ENCODE data around the gene PTGER2.

The PTGER2 gene

GRCh38 chr14:52332269-52332668, 18.2 kb downstream of the PTGER2 start:
- Histone ChIP-seq H3K9me3 (replicated peaks in 1 of 2; ENCODE audit: control insufficient read depth in 2 of 2, insufficient read depth in 1 of 2, low read depth in 1 of 2, low read length in 2 of 2) (no peaks in the 10 kb centered on the region), H3K23ac (ENCODE audit: low read depth, low read length, poor library complexity) (no peak overlapping the region), H3K9ac (ENCODE audit: low read depth, low read length, poor library complexity) (no peak overlapping the region), H3K18ac (ENCODE audit: low read length) (no peak overlapping the region), H4K8ac (ENCODE audit: low read depth, low read length) (no peak overlapping the region), H3K4me2 (ENCODE audit: insufficient read depth, low read length, poor library complexity, severe bottlenecking) (no peak overlapping the region), H3K27ac (replicated peaks; ENCODE audit: low read length) (no peak overlapping the region), H3K4me3 (ENCODE audit: low read length in 2 of 2) (no peak overlapping the region), H4K91ac (ENCODE audit: low read depth, low read length, poor library complexity) (no peak overlapping the region), H3K79me1 (ENCODE audit: low read depth, low read length) (no peaks in the 10 kb centered on the region), H2BK120ac (ENCODE audit: low read depth, low read length) (no peak overlapping the region), H2BK15ac (ENCODE audit: low read length) (no peak overlapping the region), H3K4ac (ENCODE audit: low read length) (no peak overlapping the region), H3K4me1 (ENCODE audit: control insufficient read depth in 2 of 2, insufficient read depth in 1 of 2, low read depth in 1 of 2, low read length in 2 of 2) (no peaks in the 10 kb centered on the region), H3K14ac (ENCODE audit: low read length) (no peak overlapping the region), H2AFZ (ENCODE audit: low read length) (no peak overlapping the region), H2AK5ac (ENCODE audit: low read depth, low read length) (no peak overlapping the region), H3K36me3 (replicated peaks in 1 of 2; ENCODE audit: control insufficient read depth in 2 of 2, insufficient read depth in 2 of 2, low read length in 2 of 2) (peaks cover 0 to 2% of the 10 kb centered on the region in 2 donors), H2BK12ac (ENCODE audit: low read length) (no peak overlapping the region), H2BK5ac (ENCODE audit: low read length) (no peak overlapping the region), H3K27me3 (ENCODE audit: control insufficient read depth in 3 of 3, insufficient read depth in 3 of 3, low read depth in 1 of 3, low read length in 3 of 3) (no peaks in the 10 kb centered on the region)
- WGBS, 2 donors (ENCODE audit: extremely low coverage in 2 of 2, insufficient read length in 2 of 2, insufficient replicate concordance in 1 of 2): no CpG with 5 or more reads among the region's 3 CpGs
- DNase-seq (ENCODE audit: low spot score): no peak

- Histone ChIP-seq H3K4me1 (ENCODE audit: control insufficient read depth in 2 of 2, insufficient read depth in 1 of 2, low read depth in 1 of 2, low read length in 2 of 2) (no peaks in the 10 kb centered on the region), H3K23ac (ENCODE audit: low read depth, low read length, poor library complexity) (no peak overlapping the region), H3K79me1 (ENCODE audit: low read depth, low read length) (no peaks in the 10 kb centered on the region)
Observed at GRCh38 chr14:52333108-52333507, 19.0 kb downstream of the PTGER2 start.

GRCh38 chr14:52333823-52334657, 19.9 kb downstream of the PTGER2 start:
- no peak overlapping the region for H2BK120ac ChIP-seq (ENCODE audit: low read depth, low read length)
- H2BK12ac ChIP-seq (ENCODE audit: low read length): no peak overlapping the region
- H3K18ac ChIP-seq (ENCODE audit: low read length): no peak overlapping the region
- H3K4me1 ChIP-seq (ENCODE audit: control insufficient read depth in 2 of 2, insufficient read depth in 1 of 2, low read depth in 1 of 2, low read length in 2 of 2): no peaks in the 10 kb centered on the region
- no peak overlapping the region for H3K23ac ChIP-seq (ENCODE audit: low read depth, low read length, poor library complexity)
- WGBS, 2 donors (ENCODE audit: extremely low coverage in 2 of 2, insufficient read length in 2 of 2, insufficient replicate concordance in 1 of 2): no CpG with 5 or more reads among the region's 8 CpGs
- H3K79me1 ChIP-seq (ENCODE audit: low read depth, low read length): no peaks in the 10 kb centered on the region
- no peak overlapping the region for H3K14ac ChIP-seq (ENCODE audit: low read length)
- no peak overlapping the region for H3K9ac ChIP-seq (ENCODE audit: low read depth, low read length, poor library complexity)
- no peak overlapping the region for H4K8ac ChIP-seq (ENCODE audit: low read depth, low read length)
- no peak overlapping the region for H2AFZ ChIP-seq (ENCODE audit: low read length)
- no peak overlapping the region for H3K4me2 ChIP-seq (ENCODE audit: insufficient read depth, low read length, poor library complexity, severe bottlenecking)
- no peak overlapping the region for H3K4ac ChIP-seq (ENCODE audit: low read length)
- no peak overlapping the region for H4K91ac ChIP-seq (ENCODE audit: low read depth, low read length, poor library complexity)
- H3K9me3 ChIP-seq (replicated peaks in 1 of 2; ENCODE audit: control insufficient read depth in 2 of 2, insufficient read depth in 1 of 2, low read depth in 1 of 2, low read length in 2 of 2): no peaks in the 10 kb centered on the region
- no peak overlapping the region for H3K27ac ChIP-seq (replicated peaks; ENCODE audit: low read length)
- no peak overlapping the region for H2AK5ac ChIP-seq (ENCODE audit: low read depth, low read length)
- no peak for DNase-seq (ENCODE audit: low spot score)
- no peak overlapping the region for H2BK15ac ChIP-seq (ENCODE audit: low read length)
- H3K4me3 ChIP-seq (ENCODE audit: low read length in 2 of 2): no peak overlapping the region
- no peak overlapping the region for H2BK5ac ChIP-seq (ENCODE audit: low read length)
- peaks cover 0 to 2% of the 10 kb centered on the region in 2 donors for H3K36me3 ChIP-seq (replicated peaks in 1 of 2; ENCODE audit: control insufficient read depth in 2 of 2, insufficient read depth in 2 of 2, low read length in 2 of 2)
- H3K27me3 ChIP-seq (ENCODE audit: control insufficient read depth in 3 of 3, insufficient read depth in 3 of 3, low read depth in 1 of 3, low read length in 3 of 3): no peaks in the 10 kb centered on the region

More at GRCh38 chr14:52333108-52333507, 19.0 kb downstream of the PTGER2 start:
- H2AFZ ChIP-seq (ENCODE audit: low read length): no peak overlapping the region
- peak overlapping the region; percentile 70 for H3K18ac ChIP-seq (ENCODE audit: low read length)
- H2BK120ac ChIP-seq (ENCODE audit: low read depth, low read length): no peak overlapping the region
- no peak overlapping the region for H2AK5ac ChIP-seq (ENCODE audit: low read depth, low read length)
- H2BK5ac ChIP-seq (ENCODE audit: low read length): no peak overlapping the region
- no peak overlapping the region for H2BK15ac ChIP-seq (ENCODE audit: low read length)
- H3K27ac ChIP-seq (replicated peaks; ENCODE audit: low read length): no peak overlapping the region
- no peaks in the 10 kb centered on the region for H3K27me3 ChIP-seq (ENCODE audit: control insufficient read depth in 3 of 3, insufficient read depth in 3 of 3, low read depth in 1 of 3, low read length in 3 of 3)
- peak overlapping the region; percentile 1 for H4K8ac ChIP-seq (ENCODE audit: low read depth, low read length)
- whole genome bisulfite sequencing, 2 donors (ENCODE audit: extremely low coverage in 2 of 2, insufficient read length in 2 of 2, insufficient replicate concordance in 1 of 2): no CpG with 5 or more reads among the region's 5 CpGs
- H3K9ac ChIP-seq (ENCODE audit: low read depth, low read length, poor library complexity): no peak overlapping the region
- H3K4me2 ChIP-seq (ENCODE audit: insufficient read depth, low read length, poor library complexity, severe bottlenecking): no peak overlapping the region
- H4K91ac ChIP-seq (ENCODE audit: low read depth, low read length, poor library complexity): no peak overlapping the region
- H2BK12ac ChIP-seq (ENCODE audit: low read length): no peak overlapping the region
- H3K4me3 ChIP-seq (ENCODE audit: low read length in 2 of 2): no peak overlapping the region
- H3K36me3 ChIP-seq (replicated peaks in 1 of 2; ENCODE audit: control insufficient read depth in 2 of 2, insufficient read depth in 2 of 2, low read length in 2 of 2): peaks cover 0 to 2% of the 10 kb centered on the region in 2 donors
- DNase-seq (ENCODE audit: low spot score): no peak
- H3K4ac ChIP-seq (ENCODE audit: low read length): no peak overlapping the region
- peak overlapping the region; percentile 38 for H3K14ac ChIP-seq (ENCODE audit: low read length)
- H3K9me3 ChIP-seq (replicated peaks in 1 of 2; ENCODE audit: control insufficient read depth in 2 of 2, insufficient read depth in 1 of 2, low read depth in 1 of 2, low read length in 2 of 2): no peaks in the 10 kb centered on the region

- H3K4me3 ChIP-seq (ENCODE audit: low read length in 2 of 2): no peak overlapping the region
- H2BK15ac ChIP-seq (ENCODE audit: low read length): no peak overlapping the region
- no peak overlapping the region for H2BK120ac ChIP-seq (ENCODE audit: low read depth, low read length)
- no peak overlapping the region for H4K8ac ChIP-seq (ENCODE audit: low read depth, low read length)
- no peak overlapping the region for H3K14ac ChIP-seq (ENCODE audit: low read length)
- H3K27me3 ChIP-seq (ENCODE audit: control insufficient read depth in 3 of 3, insufficient read depth in 3 of 3, low read depth in 1 of 3, low read length in 3 of 3): no peaks in the 10 kb centered on the region
- peaks cover 0 to 2% of the 10 kb centered on the region in 2 donors for H3K36me3 ChIP-seq (replicated peaks in 1 of 2; ENCODE audit: control insufficient read depth in 2 of 2, insufficient read depth in 2 of 2, low read length in 2 of 2)
- H2BK5ac ChIP-seq (ENCODE audit: low read length): no peak overlapping the region
- no peak overlapping the region for H3K18ac ChIP-seq (ENCODE audit: low read length)
- no peak overlapping the region for H4K91ac ChIP-seq (ENCODE audit: low read depth, low read length, poor library complexity)
- no CpG with 5 or more reads among the region's 2 CpGs for WGBS, 2 donors (ENCODE audit: extremely low coverage in 2 of 2, insufficient read length in 2 of 2, insufficient replicate concordance in 1 of 2)
- H3K9me3 ChIP-seq (replicated peaks in 1 of 2; ENCODE audit: control insufficient read depth in 2 of 2, insufficient read depth in 1 of 2, low read depth in 1 of 2, low read length in 2 of 2): peaks cover 0 to 2% of the 10 kb centered on the region in 2 donors
- no peaks in the 10 kb centered on the region for H3K4me1 ChIP-seq (ENCODE audit: control insufficient read depth in 2 of 2, insufficient read depth in 1 of 2, low read depth in 1 of 2, low read length in 2 of 2)
- H2BK12ac ChIP-seq (ENCODE audit: low read length): no peak overlapping the region
- DNase-seq (ENCODE audit: low spot score): no peak
- no peak overlapping the region for H3K9ac ChIP-seq (ENCODE audit: low read depth, low read length, poor library complexity)
- no peak overlapping the region for H2AK5ac ChIP-seq (ENCODE audit: low read depth, low read length)
- no peak overlapping the region for H3K4me2 ChIP-seq (ENCODE audit: insufficient read depth, low read length, poor library complexity, severe bottlenecking)
- H3K4ac ChIP-seq (ENCODE audit: low read length): no peak overlapping the region
- H3K79me1 ChIP-seq (ENCODE audit: low read depth, low read length): no peaks in the 10 kb centered on the region
- H3K23ac ChIP-seq (ENCODE audit: low read depth, low read length, poor library complexity): no peak overlapping the region
- H2AFZ ChIP-seq (ENCODE audit: low read length): no peak overlapping the region
- no peak overlapping the region for H3K27ac ChIP-seq (replicated peaks; ENCODE audit: low read length)
Observed at GRCh38 chr14:52336241-52336640, 22.1 kb downstream of the PTGER2 start.
